GM15510 (cell line): ENCODE data around the gene ABHD10.

Source experiments
- POLR2A ChIP-seq: IDR thresholded peaks from 3 replicates; pipeline ENCODE4 v1.6.1; 2011; ENCODE audit warnings: borderline replicate concordance; ENCODE audit not compliant: insufficient read length; ENCODE audit errors: extremely low read depth

The ABHD10 gene

GRCh38 chr3:111954228-111954990 lies 24.4 kb upstream of the ABHD10 start:
- TF ChIP-seq POLR2A: no peak

DNA sequence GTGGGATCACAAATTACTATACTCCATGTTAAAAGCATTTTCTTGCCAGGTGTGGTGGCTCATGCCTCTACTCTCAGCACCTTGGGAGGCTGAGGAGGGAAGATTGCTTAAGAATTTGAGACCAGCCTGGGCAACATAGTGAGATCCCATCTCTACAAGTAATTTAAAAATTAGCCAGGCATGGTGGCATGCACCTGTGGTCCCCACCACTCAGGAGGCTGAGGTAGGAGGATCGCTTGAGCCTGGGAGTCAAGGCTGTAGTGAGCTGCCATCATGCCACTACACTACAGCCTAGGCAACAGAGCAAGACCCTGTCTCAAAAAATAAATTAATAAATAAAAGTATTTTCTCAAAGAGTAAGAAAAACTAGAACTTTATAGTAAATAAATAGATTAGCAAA lies 22.9 kb upstream of the ABHD10 start:
- no peak for TF ChIP-seq POLR2A

DNA sequence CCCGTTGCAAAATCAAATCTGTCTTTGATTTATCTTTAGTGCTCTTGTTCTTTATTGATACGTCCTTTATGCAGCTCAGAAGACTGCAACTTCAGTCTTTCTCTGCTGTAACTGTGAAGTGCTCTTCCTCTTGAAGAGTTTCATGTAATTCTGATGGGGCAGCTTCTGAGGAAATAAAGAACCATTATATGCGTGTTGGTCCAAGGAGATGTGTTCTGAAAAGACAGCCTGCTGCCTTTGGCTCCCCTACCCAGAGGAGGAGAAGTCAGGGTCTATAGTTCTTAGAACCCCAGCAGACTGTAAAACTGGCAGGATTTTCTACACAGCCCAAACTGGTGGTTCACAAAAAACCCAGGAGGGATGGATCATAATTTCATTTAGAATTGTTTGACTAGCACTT lies 22.4 kb upstream of the ABHD10 start:
- TF ChIP-seq POLR2A: no peak

DNA sequence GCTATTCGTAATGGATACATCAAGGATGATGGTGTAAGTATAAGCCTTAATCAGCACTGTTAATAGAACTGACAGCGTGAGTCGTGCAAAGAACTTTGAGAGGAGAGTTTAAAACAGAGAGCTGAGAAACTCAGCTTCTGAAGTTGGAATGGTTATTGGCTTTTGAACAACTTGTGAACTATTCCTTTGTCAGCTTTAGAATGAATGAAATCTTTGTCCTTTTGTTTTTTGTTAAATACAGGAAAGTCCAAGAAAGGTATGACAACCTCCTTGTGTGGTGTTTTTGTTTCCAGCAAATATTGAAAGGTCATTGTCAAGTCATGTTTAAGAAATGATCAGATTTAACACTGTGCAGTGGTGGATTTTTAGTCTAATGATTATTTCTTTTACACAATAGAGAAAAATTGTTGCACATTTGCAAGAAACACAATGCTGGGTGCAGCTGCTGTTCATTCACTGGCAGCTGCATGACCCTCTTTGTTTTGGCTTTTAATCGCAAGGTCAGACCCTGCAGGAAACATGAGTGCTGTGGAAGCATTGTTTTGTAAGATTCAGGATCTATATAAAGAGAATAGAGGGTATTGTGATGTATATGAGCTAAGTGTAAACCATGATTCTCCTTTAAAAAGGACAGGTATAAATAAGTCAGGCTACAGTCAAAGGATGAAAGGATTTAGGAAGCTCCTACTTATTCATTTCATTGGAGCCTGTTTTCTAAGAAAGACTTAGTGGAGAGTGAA lies 21.7 kb upstream of the ABHD10 start:
- TF ChIP-seq POLR2A: no peak

DNA sequence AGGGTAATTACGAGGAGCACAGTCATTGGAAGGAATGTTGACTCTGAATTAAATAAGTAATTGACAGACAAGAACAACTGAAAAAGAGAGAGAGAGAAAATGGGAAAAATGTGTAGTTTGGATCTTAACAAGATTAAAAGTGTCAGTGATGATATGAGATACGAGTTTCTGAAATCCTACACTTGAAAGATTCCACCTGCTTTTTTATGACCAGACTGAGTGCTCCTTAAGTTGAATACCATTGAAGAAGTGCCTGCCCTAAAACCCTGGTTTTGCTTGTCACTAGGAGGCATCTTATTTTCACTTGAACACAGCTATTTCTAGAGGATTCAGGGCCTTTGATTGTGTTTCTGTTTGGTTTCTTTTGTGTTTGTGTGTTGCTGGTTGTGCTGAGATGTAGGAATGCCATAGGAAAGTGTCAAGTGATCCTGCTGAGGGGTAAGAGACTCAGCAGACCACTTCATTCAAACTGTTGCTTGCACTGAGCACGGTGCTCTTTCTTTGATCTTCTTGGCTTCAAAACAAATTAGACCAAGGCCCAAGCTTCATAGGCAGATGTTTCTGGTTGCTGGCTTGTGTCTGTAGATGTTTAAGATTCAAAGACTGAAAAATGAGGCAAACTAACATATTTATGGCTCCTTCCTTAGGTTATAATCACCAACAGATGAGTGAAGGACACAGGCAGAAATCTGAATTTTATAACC lies 17.2 kb upstream of the ABHD10 start:
- no peak for TF ChIP-seq POLR2A

DNA sequence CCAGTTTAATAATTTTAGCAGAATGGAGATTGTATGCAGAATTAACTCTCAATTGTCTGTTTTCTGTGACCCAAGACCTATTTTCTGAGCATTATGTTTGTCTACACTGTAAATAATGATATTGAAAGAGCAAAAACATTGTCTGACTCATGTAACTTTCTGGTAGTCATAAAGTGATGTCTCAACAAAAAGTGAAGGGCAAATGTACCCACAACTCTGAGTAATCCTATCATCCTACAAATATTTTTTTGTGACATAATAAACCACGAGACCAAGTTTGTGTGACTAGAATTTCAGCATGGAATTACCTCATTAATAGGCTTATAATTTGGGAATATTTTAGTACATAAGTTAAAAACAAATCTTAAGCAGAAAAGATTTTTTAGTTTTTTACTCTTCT lies 15.4 kb upstream of the ABHD10 start:
- TF ChIP-seq POLR2A: no peak

- TF ChIP-seq POLR2A: no peak
Measured at GRCh38 chr3:111965484-111965883, 13.3 kb upstream of the ABHD10 start.

- no peak for TF ChIP-seq POLR2A
Measured at GRCh38 chr3:111967068-111967467, 11.8 kb upstream of the ABHD10 start.

DNA sequence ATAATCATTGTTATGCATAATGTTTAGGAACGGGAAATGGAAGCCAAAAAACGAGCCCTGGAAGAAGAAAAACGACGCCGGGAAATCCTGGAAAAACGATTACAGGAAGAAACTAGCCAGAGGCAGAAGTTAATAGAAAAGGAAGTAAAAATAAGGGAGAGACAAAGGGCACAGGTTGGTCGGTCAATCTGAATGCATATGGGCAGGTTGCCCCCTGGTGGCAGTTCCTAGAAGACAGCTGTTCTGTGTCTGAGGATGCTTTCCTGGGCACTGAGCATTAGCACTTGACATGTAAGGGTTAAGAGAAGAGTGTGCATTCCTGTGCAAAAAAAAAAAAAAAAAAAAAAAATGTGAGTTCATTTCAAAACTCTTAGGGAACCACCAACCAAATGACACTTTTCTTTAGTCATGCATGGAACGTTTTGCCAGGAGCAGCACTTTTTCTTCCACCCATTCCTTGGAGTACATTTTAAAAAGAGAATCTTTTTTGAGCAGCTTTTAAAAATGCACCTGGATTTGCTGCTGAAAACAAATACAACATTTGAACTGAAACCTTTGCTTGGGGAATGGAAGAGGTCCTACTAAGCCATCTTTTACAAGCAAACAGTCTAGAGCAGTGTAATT lies 11.1 kb upstream of the ABHD10 start:
- no peak for TF ChIP-seq POLR2A

DNA sequence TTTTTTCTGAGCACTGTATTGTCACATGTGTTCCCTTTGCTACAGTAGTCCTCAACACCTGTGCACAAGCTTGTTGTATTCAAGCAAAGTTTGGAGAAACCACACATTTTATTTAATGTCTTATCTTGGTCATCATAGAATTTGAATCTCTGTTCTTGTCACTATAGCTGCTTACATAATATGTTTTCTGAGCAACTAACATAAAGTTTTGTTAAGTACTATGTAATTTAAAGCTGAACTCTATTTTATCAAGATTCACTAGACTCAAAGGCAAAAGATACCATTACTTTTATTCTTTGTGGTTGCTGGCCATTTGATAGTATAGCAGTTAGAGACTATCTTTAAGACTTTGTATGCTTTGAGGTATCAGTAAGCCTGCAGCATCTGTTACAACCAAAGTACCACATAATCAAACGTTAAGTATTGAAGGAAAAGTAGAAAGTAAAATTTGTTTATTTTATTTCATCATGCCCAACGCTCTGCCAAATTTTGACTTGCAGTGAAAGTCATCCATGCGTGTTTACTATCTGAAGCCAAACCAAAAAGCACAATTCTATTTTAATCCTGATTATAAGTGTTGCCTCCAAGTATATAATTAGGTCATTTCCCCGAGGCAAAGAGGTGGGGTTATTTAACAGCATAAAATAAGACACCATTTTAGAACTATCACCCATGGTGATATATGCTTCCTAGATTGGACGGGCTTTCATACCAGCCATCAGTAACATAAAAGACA lies 10.3 kb upstream of the ABHD10 start:
- no peak for TF ChIP-seq POLR2A

DNA sequence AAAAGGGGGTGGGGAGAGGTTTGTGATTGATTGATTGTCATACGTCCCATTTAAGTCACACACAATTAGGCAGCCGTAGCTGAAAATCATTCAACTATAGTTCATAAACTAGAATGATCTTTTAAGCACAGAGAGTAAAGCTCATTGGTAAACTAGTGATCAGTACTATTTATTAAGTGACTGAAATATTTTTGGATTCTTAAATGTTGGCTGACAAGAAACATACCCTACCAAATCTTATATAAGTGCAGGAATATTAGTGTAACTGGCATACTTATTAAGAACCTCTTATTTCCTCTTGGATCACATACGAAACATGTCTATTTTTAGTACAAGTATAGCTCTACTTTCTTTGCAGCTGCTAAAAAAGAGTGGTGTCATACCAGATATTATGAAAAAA lies 8.4 kb upstream of the ABHD10 start:
- TF ChIP-seq POLR2A: no peak

DNA sequence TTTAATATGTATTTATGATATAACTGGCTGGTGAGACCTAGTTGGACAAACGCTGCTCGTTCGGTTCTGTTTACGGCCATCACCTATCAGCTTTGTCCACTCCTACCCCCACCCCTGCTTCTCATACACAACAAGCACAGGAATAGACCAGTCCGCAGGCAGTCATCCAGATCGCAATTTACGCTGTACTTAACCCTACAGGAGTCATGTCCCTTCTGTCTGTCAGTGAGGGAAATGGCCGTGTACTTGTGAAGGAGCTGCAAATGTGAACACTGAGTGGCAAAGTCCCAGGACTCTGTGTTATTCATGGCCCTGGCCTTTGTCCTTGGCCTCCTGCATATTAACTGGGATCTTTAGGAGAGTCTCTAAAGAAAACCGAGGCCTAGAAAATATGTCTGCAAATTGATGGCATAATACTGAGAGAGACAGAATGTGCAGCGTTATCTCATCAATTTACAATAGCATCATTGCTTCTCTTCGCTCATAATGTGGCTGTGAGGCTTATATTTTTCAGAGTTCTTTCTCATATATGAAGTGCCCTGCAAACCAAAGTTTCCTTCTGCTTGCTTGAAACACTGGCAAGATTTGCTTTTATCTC lies 7.2 kb upstream of the ABHD10 start:
- no peak for TF ChIP-seq POLR2A

DNA sequence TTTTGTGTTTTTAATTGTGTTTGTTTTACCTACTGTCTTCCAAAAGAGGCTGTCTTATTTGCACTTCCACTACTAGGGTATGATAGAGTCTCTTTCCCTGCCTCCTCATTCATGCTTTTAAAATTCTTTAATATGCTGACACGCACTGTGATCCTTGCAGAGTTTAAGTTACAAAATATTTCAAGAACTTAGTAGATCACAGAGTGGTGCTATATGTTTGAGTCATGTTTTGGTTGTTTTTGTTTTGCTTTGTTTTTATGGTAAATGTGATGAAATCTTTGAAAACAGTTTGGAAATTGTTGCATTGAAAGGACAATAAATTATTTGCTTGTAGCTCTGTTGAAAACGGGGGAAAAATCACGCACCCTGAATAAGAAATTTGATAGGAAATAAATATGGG lies 5.9 kb upstream of the ABHD10 start:
- TF ChIP-seq POLR2A: no peak

GRCh38 chr3:111975131-111975530 lies 3.7 kb upstream of the ABHD10 start:
- no peak for TF ChIP-seq POLR2A
